Activated effector memory CD4-positive, alpha-beta T cell treated with anti-CD3 and anti-CD28 coated beads, Interleukin-2, amount 50 U/mL, for 16 hours (primary cell): ENCODE data around the gene FSCN2.

Experiments used
- DNase-seq: peaks from one replicate; pipeline ENCODE4 v3.0.0-alpha.2; 2020

Gene FSCN2

DNA sequence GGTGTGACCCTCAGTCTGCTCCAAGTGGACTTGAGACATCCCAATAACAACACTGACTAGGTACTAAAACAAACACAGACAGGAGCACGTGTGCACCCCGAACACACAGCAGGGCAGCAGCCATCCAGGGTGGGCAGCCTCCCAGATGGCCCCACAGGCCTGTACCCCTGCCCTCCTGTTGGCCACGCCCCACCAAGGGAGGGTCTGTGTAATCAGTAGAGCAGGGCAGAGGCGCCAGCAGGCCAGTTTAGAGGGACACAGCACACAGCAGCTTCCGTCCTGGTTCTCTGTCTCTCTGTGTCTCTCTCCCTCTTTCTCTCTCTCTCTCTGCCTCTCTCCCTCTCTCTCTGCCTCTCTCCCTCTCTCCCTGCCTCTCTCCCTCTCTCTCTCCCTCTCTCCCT lies 37.0 kb upstream of the FSCN2 start:
- DNase-seq, result no peak

DNA sequence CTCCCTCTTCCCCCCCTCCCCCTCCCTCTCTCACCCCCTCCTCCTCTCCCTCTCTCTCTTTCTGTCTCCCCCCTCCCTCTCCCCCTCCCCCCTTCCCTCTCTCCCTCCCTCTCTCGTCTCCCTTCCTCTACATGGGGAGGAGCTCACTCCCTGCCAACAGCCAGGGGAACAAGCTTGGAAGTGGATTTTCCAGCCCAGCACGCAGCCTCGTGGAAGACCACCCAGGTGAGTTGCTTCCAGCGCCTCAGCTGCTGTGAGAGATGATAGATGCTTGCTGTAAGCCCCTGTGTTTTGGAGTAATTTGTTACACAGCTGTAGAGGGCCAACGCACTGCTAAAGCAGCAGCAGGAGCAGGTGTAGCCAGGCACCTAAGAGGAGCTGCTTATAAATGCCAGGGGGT lies 36.4 kb upstream of the FSCN2 start:
- no peak for DNase-seq

DNA sequence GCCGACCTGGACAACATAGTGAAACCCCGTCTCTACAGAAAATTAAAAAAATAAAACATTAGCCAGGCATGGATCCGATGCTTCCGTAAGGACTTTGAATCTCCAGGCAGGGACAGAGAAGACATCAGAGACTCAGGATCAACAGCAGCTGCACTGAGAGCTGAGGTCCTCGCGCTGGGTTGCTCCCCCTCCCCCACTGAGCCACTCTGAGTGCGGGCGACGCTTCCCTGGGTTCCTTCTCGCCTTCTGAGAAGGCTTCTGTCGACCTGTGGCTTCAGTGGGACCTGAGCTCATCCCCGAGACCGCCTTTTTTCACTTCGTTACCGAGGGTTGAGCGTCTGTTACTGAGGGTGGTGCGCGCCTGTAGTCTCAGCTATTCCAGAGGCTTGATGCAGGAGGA lies 36.0 kb upstream of the FSCN2 start:
- no peak for DNase-seq

DNA sequence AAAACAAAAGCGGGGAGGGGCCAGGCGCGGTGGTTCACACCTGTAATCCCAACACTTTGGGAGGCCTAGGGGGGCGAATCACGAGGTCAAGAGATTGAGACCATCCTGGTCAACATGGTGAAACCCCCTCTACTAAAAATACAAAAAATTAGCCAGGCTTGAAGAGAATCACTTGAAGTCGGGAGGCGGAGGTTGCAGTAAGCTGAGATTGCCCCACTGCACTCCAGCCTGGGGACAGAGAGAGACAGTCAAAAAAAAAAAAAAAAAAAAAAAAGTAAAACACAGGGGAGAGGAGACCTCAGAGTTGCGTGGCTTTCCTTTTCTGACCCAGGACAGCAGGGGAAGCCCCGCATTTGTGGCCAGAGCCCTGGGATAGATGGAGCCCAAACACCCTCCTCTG lies 35.5 kb upstream of the FSCN2 start:
- DNase-seq, result no peak

DNA sequence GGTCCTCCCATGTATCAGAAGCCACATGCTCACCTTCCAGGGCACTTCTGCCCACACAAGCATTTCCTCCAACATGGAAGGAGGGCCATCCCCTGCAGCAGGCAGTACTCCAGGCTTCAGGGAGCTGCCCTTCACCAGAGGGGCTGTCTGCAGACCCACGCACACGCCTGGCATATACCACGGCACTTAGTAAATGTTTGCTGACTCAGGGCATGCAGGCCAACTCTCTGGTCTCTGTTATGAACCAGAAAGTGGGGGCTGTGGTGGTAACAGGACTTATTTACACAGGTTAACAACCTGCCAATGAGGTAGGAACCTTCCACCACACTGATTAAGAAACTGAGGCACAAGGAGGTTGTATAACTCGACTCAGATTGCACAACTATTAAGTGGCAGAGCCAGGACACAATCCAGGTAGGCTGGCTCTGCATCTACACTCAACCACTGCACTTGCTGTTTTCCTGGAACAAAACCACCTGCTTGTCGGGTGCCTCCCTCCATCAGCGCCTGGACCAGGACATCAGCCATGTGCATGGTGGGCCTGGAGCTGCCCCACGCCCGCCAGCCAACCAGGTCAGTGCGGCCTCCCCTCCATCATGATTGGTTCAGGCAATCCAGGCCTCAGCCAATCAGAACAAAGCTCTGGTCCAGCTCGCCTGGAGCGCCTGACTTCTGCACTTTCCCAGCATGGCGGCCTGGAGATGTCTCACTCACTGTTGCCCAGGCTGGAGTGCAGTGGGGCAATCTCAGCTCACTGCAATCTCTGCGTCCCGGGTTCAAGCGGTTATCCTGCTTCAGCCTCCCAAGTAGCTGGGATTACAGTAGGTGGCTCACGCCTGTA lies 34.8 kb upstream of the FSCN2 start:
- DNase-seq, result no peak

DNA sequence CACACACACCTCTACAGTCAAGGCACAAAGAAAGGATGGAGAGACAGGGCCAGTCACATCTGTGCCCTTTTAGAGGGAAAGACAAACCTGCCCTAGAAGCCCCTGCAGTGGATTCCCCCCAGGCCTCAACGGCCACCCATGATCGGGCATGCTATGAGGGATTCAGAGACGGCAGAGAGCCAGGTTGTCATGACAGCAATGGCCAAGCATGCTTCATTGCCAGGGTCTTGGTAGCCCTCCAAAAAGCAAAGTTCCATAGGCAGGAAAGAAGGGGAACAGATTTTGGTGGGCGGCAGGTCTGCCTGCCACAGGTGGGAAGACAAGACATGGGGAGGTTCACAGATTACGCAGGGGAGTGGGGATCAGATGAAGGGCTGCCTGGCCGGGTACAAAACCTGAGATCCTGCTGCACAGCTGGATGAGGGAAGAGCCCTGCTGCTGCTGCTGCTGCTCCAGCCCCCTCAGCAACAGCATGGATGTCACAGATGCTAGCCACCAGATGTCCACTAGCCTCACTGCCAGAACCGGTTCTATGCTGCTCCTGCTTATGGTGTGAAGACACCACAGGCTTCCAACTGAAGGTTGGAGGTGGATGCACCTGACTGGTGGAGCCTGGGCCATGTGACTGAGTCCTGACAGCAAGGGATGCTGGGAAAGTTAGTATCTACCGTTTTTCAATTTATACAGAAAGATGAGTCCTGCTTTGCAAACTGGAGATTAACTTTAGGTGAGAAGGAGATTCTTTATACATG lies 33.4 kb upstream of the FSCN2 start:
- DNase-seq, result no peak

DNA sequence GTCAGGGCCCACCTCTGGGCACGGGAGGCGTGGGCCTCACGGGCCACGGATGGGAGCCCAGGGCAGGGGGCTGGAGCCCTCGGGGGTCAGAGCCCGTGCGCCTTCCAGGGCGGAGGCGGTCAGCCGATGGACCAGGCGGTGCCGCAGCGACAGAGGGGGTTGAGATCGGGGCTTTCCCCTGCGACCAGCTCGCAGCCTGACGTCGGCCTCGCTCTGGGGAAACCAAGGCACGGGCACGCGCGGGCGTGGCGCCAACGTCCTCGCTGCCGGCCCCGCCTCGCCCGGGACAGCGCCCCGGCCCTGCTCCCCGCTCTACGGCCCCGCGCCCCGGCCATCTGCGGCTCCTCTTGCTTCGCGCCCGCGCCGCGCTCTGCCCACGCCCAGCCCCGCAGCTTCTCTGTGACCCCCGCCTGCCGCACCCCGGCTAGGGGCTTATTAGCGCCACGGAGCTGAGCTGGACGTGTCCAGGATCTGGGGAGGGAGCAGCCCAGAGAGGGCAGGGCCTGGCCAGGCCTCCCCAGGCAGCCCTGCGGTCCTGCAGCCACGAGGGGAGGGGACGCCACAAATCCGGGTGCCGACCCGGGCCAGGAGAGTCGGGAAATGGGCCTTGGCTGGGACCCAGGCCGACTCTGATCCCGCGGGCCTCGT lies 29.1 kb upstream of the FSCN2 start:
- no peak for DNase-seq

DNA sequence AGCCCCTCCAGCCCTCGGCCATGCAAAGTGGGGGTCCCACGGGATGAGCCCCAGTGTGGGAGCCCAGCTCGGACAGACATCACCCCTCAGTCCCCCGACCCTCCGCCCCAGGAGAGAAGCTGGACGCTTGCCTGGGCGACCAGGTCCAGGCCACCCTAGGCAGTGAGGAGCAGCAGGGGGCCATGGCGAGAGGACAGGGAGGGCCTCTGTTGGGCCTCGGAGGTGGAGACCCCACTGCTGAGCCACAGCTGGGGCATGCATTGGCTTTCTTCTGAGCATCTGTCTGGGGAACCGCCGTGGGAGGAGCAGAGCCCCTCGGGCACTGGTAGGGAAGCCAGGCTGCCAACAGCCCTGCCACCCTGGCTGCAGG lies 28.6 kb upstream of the FSCN2 start:
- DNase-seq, result no peak

DNA sequence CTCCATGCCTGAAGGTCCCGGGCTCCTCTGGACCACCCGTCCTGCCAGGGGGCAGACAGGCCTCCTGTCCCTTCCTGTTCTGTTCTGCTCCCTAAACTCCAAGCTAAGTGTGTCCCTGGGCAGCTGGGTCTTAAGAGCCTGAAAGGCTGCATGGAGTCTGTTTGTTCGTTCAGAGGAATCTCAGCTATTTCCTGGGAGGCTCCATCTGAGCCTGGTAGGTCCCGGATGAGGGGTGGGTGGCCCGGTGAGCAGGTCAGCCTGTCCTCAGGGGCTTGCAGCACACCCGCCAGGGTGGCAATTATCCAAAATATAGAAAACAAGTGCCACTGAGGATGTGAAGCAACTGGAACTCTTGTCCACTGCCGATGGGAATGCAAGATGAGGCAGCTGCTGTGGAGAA lies 28.1 kb upstream of the FSCN2 start:
- no peak for DNase-seq

DNA sequence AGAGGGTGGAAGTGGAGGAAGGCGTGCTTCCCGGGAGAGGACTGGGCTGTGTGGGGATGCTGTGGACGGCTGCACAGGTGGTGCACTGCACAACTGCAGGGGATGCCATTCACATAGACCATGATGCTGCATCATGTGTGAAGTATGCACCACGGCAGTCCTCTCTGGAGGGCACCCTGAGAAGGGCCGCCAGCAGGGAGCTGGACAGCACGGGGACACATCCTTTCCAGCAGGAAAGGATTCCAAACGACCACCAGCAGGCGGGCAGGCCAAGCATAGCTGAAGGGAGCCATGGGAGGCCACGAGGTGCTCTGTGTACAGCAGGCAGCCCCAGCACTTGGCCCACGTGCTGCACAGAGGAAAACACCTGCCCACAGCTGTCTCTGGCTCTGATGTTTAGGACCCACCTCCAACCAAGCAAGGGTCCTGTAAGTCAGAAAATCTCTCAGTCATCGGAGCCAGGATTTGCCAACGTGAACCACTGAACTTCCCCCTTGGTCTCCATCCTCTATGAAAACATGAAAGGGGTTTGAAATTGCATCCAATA lies 25.6 kb upstream of the FSCN2 start:
- DNase-seq, result no peak

DNA sequence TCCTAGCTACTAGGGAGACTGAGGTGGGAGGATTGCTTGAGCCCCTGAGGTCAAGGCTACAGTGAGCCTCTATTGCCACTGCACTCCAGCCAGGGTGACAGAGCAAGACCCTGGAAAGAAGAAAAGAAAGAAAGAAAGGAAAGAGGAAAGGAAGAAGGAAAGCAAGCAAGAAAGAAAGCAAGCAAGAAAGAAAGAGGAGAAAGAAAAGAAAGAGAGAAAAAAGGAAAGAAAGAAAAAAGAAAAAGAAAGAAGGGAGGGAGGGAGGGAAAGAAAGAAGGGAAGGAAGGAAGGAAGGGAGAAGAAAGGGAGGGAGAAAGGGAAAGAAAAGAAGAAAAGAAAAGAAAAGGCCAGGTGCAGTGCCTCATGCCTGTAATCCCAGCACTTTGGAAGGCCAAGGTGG lies 24.6 kb upstream of the FSCN2 start:
- no peak for DNase-seq

DNA sequence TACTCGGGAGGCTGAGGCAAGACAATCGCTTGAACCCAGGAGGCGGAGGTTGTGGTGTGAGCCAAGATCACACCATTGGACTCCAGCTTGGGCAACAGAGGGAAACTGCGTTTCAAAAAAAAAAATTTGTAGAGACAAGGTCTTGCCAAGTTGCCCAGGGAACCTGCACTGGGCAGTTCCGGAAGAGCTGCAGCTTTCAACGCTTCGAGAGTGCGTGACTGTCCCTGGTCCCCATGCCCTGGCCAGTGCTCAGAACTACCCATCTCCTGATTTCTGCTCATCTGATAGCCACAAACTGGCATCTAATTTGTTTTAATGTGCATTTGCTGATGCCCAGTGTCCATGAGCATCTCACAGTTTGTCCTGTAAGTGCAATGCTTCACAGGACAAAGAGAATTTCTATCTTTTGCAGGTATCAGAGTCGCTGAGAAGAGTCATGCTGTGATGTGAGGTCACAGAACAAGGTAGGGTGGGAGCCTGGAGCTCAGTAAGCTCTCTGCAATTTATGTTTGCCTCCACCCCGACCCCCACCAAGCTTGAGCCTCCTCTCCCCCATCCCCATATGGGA lies 19.5 kb upstream of the FSCN2 start:
- DNase-seq, result no peak

DNA sequence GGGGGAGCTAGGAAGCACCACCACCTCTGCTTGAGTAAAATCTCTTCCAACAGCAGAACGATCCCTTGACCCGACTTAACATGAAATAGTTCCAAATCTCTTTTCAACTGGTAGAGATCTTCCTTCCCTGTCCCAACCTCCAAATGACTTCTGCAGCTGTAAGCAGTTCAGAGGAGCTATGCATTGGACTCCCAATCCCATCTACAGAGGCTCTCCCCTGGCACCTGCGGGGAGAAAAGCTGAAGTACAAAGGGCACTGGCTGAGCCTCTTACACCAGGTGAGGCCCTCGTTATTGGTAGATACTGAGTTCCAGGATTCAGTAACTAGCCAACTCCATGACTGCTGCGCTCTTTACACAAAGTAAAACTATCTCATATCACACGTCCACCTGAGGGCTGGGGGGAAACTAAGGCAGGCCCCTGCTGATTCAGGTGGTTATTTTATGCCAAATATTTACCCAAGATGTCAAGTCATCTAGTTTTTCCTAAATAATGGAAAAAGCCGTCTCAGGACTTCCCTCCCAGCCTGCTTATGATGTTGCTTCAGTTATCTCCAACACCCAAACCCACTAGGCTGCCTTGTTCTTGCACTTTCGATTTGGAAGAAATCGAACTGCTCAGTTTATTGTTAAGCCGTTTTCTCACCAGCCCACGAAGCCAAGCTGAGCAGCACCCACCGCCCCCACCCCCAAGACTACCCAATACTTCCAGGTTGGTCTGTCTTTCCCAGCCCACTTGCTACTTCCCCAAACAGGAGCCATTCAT lies 18.8 kb upstream of the FSCN2 start:
- DNase-seq, result peak; percentile 73

DNA sequence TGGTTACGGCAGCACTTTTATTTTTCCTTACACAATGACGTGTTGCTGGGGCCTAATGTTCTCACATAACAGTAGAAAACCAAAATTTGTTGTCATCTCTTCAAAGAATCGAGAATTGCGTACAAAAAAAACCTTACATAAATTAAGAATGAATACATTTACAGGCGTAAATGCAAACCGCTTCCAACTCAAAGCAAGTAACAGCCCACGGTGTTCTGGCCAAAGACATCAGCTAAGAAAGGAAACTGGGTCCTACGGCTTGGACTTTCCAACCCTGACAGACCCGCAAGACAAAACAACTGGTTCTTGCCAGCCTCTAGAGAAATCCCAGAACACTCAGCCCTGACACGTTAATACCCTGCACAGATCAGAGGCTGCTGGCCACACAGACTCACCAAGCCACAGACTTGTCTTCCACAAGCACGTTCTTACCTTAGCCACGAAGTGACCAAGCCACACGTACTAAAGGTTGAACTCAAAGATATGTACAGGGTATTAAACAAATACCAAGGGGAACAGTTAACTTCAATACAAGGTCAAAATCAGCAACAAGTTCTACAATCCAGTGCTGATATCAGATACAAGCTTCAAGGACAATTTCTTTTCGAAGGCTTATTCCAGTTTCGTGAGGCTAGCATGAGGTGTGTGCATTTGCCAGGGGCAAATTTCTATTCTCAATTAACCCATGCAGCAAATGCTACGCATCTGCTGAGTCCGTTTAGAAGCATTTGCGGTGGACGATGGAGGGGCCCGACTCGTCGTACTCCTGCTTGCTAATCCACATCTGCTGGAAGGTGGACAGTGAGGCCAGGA lies 18.0 kb upstream of the FSCN2 start:
- DNase-seq, result no peak

DNA sequence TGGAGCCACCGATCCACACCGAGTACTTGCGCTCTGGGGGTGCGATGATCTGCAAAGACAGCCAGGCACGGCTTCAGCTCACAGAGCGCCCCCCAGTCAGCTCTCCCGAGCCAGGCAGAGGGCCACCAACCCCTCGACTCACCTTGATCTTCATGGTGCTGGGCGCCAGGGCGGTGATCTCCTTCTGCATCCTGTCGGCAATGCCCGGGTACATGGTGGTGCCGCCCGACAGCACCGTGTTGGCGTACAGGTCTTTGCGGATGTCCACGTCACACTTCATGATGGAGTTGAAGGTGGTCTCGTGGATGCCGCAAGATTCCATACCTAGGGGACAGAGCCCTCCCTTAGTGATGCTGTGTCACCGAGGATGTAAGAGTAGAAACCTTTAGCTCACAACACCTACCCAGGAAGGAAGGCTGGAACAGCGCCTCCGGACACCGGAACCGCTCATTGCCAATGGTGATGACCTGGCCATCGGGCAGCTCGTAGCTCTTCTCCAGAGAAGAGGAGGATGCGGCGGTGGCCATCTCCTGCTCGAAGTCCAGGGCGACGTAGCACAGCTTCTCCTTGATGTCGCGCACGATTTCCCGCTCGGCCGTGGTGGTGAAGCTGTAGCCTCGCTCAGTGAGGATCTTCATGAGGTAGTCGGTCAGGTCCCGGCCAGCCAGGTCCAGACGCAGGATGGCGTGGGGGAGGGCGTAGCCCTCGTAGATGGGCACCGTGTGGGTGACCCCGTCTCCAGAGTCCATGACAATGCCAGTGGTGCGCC lies 17.2 kb upstream of the FSCN2 start:
- DNase-seq, result peak; percentile 77

DNA sequence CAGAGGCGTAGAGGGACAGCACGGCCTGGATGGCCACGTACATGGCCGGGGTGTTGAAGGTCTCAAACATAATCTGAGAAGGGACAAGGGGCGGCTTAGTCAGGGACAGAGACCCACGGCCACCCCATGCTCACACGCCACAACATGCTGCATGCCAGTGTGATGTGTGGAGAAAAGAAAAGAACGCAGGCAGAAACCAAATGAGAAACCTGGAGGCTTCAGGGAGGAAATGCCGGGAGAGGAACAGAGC lies 16.7 kb upstream of the FSCN2 start:
- no peak for DNase-seq

DNA sequence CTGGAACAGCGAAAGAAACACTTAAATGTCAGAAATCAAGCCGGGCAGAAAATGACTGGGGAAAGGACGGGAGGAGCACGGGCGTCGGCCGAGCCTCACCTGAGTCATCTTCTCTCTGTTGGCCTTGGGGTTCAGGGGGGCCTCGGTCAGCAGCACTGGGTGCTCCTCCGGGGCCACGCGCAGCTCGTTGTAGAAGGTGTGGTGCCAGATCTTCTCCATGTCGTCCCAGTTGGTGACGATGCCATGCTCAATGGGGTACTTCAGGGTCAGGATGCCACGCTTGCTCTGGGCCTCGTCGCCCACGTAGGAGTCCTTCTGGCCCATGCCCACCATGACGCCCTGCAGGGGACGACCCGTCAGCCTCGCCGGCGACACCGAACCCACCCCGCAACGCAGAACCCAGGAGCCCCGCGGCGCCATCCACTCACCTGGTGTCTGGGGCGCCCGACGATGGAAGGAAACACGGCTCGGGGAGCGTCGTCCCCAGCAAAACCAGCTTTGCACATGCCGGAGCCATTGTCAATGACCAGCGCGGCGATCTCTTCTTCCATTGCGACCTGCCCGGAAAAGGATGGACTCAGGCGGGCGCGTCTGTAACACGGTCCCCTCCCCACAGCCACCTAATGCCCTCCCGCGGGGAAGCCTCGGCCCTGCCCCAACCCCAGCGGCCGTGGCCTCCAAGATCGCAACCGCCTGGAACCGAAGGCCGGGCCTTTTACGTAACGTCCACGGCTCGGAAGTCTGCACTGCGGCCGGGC lies 16.2 kb upstream of the FSCN2 start:
- DNase-seq, result peak; percentile 78

DNA sequence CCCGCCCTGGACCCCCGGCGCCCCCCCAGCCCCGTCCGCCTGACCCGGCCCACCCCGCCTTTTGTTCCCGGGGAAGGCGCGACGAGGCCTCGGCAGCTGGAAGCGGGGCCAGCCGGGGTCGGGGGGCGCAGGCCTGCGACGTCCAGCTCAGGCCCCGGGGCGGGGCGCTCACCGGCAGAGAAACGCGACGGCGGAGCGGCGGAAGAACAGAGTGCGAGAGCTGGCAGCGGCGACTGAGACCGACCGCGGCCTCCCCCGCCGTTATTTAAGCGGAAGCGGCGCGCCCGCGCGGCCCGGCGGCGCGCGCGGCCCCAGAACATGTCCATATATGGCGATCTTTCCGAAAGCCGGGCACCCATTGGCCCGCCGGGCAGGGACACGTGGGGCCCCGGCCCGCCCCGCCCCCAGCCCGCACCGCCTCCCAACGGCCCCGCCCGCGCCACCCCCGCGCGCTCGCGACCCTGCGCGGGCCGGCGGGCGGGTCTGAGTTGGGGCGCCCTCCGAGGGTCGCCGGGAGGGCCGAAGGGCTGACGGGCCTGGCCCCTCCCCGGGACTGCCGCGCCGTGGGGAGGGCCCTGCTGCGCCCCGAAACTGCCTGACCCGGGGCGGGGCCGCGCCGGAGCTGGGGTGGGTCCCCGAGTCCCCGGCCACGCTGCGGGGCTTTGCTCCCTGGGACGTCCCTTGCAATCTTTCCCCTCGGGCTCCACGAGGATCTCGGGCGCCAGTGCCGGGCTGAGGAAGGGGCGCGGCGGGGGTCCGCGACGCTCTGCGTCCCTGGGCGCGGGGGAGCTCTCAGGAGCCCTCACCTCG lies 15.4 kb upstream of the FSCN2 start, which contains the start of gene ACTG1:
TSS of gene ACTG1 (minus strand) at position 238 of the 810 bp plus-strand sequence. CDS start 445 bp downstream, outside the sequence.
- peak; percentile 97 for DNase-seq

DNA sequence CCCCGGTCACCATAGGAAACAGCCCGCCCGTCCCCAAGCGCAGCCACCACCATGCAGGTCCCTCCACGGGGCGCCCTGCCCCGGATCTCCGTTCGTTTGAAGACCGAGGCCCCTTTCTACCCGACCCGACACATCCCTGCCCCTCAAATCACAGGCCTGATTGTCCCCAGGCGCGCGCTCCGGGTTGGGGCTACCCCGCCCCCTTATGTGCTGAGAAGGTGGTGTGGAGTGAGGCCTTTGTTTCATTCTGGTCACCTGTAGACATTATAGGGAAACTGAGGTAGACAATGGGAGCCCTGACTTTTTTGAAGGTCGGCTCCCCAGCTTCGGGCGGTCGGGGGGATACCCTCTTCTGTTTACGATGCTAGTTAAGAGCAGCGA lies 14.8 kb upstream of the FSCN2 start:
- peak; percentile 85 for DNase-seq
